ENCODE data around the gene IMMP2L. TPM values are rescaled to one million over a fixed set of nuclear protein-coding genes. Genes with fewer than 3 reads are reported as not detected.

IMMP2L gene
- total RNA-seq, 4 donors from 2014 or later = 12.0 to 22.2 (median 17.5) TPM

GRCh38 chr7:110759069-110759468 is 803.2 kb downstream of the IMMP2L start:
- no peak overlapping the region for H3K27ac ChIP-seq (replicated peaks in 1 of 4)
- no peaks in the 10 kb centered on the region for H3K27me3 ChIP-seq
- WGBS = 79% methylated on average over 4 of the region's 4 CpGs
- H3K9me3 ChIP-seq = no peaks in the 10 kb centered on the region
- H3K4me1 ChIP-seq = no peaks in the 10 kb centered on the region
- intact Hi-C loops (cut with DNase I) = no loop called here
- H3K4me3 ChIP-seq = no peak overlapping the region
- H3K36me3 ChIP-seq = no peaks in the 10 kb centered on the region
- DNase-seq (ENCODE audit: extremely low spot score) = no peak
- TF ChIP-seq EP300 (IDR thresholded peaks at IDR 0.05) (no peak), POLR2A (IDR thresholded peaks at IDR 0.05; ENCODE audit: low read depth) (no peak), POLR2AphosphoS5 (IDR thresholded peaks at IDR 0.05) (no peak), CTCF (IDR thresholded peaks at IDR 0.05) (no peak)

GRCh38 chr7:110754649-110755048 is 807.6 kb downstream of the IMMP2L start:
- no peaks in the 10 kb centered on the region for H3K4me1 ChIP-seq
- H3K27ac ChIP-seq (replicated peaks in 1 of 4) = no peak overlapping the region
- no peak overlapping the region for H3K4me3 ChIP-seq
- no peak for TF ChIP-seq POLR2A (IDR thresholded peaks at IDR 0.05; ENCODE audit: low read depth)
- TF ChIP-seq CTCF (IDR thresholded peaks at IDR 0.05) = no peak
- TF ChIP-seq EP300 (IDR thresholded peaks at IDR 0.05) = no peak
- TF ChIP-seq POLR2AphosphoS5 (IDR thresholded peaks at IDR 0.05) = no peak
- no peaks in the 10 kb centered on the region for H3K27me3 ChIP-seq
- no peak for DNase-seq (ENCODE audit: extremely low spot score)
- 97% methylated on average over 4 of the region's 4 CpGs for WGBS
- H3K9me3 ChIP-seq = no peaks in the 10 kb centered on the region
- intact Hi-C loops (cut with DNase I) = no loop called here
- no peaks in the 10 kb centered on the region for H3K36me3 ChIP-seq

GRCh38 chr7:110750931-110751605 is 811.2 kb downstream of the IMMP2L start:
- no peak for TF ChIP-seq POLR2A (IDR thresholded peaks at IDR 0.05; ENCODE audit: low read depth)
- no peaks in the 10 kb centered on the region for H3K36me3 ChIP-seq
- WGBS = 79% methylated on average over 3 of the region's 3 CpGs
- intact Hi-C loops (cut with DNase I) = no loop called here
- no peak for DNase-seq (ENCODE audit: extremely low spot score)
- no peaks in the 10 kb centered on the region for H3K27me3 ChIP-seq
- peaks cover 0 to 20% (median 0%) of the 10 kb centered on the region in 4 donors for H3K9me3 ChIP-seq
- H3K27ac ChIP-seq (replicated peaks in 1 of 4) = no peak overlapping the region
- no peak overlapping the region for H3K4me3 ChIP-seq
- no peaks in the 10 kb centered on the region for H3K4me1 ChIP-seq

- WGBS = 42% methylated on average over 1 of the region's 1 CpG
- H3K27ac ChIP-seq (replicated peaks in 1 of 4) = no peak overlapping the region
- peaks cover 0 to 10% (median 0%) of the 10 kb centered on the region in 4 donors for H3K4me1 ChIP-seq
- no peak overlapping the region for H3K4me3 ChIP-seq
- H3K36me3 ChIP-seq = no peaks in the 10 kb centered on the region
- H3K9me3 ChIP-seq = no peaks in the 10 kb centered on the region
- no peak for TF ChIP-seq POLR2AphosphoS5 (IDR thresholded peaks at IDR 0.05)
- no peak for TF ChIP-seq CTCF (IDR thresholded peaks at IDR 0.05)
- no peak for TF ChIP-seq POLR2A (IDR thresholded peaks at IDR 0.05; ENCODE audit: low read depth)
- no peak for TF ChIP-seq EP300 (IDR thresholded peaks at IDR 0.05)
- no peak for DNase-seq (ENCODE audit: extremely low spot score)
- intact Hi-C loops (cut with DNase I) = no loop called here
- H3K27me3 ChIP-seq = no peaks in the 10 kb centered on the region
Observed at GRCh38 chr7:110733221-110733620, 829.1 kb downstream of the IMMP2L start.

GRCh38 chr7:110724811-110725210 is 837.5 kb downstream of the IMMP2L start:
- intact Hi-C loops (cut with DNase I) = no loop called here
- H3K27ac ChIP-seq (replicated peaks in 1 of 4) = no peak overlapping the region
- no peak for DNase-seq (ENCODE audit: extremely low spot score)
- no peaks in the 10 kb centered on the region for H3K36me3 ChIP-seq
- H3K9me3 ChIP-seq = no peaks in the 10 kb centered on the region
- no peaks in the 10 kb centered on the region for H3K4me1 ChIP-seq
- TF ChIP-seq EP300 (IDR thresholded peaks at IDR 0.05) = no peak
- no peak for TF ChIP-seq CTCF (IDR thresholded peaks at IDR 0.05)
- TF ChIP-seq POLR2AphosphoS5 (IDR thresholded peaks at IDR 0.05) = no peak
- TF ChIP-seq POLR2A (IDR thresholded peaks at IDR 0.05; ENCODE audit: low read depth) = no peak
- no peak overlapping the region for H3K4me3 ChIP-seq
- H3K27me3 ChIP-seq = no peaks in the 10 kb centered on the region
- WGBS = 85% methylated on average over 6 of the region's 6 CpGs

All from esophagus muscularis mucosa (tissue), 4 donors.